Thyroid gland (tissue), 4 donors: ENCODE measurements around the gene SULT2B1.

Source experiments
- POLR2A ChIP-seq, 2 donors: fragments of 450-650 bp; IDR thresholded peaks; one replicate each; pipeline ENCODE4 v1.6.1; 2017; ENCODE audit warnings: antibody characterized with exemption in 2 of 2, mild to moderate bottlenecking in 2 of 2, moderate library complexity in 1 of 2
- TF ChIP-seq, protein P1 (sequence below), 6 experiments: fragments of 200-600 bp in 3 of 6; fragments of 450-650 bp in 3 of 6; sonication (generic) in 3 of 6; IDR thresholded peaks; one replicate each; pipeline ENCODE4 v1.5.1; 2016 to 2019; ENCODE audit warnings: antibody characterized with exemption in 6 of 6, mild to moderate bottlenecking in 2 of 6, inconsistent platforms in 1 of 6, moderate library complexity in 1 of 6

DNA sequence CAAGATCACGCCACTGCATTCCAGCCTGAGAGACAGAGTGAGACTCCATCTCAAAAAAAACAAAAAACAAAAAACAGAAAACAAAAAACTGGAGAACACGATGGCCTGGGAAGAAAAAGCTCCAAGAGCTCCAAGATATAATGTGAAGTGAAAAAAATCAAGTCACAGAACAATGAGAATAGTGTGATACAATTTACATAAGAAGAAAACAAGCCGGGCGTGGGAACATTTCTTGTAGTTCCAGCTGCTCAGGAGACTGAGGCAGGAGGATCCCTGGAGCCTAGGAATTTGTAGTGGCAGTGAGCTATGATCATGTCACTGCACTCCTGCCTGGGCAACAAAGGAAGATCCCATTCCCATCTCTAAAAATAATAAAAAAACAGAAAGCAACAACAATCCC lies 31.8 kb upstream of the SULT2B1 start:
- TF ChIP-seq, protein P1, sequence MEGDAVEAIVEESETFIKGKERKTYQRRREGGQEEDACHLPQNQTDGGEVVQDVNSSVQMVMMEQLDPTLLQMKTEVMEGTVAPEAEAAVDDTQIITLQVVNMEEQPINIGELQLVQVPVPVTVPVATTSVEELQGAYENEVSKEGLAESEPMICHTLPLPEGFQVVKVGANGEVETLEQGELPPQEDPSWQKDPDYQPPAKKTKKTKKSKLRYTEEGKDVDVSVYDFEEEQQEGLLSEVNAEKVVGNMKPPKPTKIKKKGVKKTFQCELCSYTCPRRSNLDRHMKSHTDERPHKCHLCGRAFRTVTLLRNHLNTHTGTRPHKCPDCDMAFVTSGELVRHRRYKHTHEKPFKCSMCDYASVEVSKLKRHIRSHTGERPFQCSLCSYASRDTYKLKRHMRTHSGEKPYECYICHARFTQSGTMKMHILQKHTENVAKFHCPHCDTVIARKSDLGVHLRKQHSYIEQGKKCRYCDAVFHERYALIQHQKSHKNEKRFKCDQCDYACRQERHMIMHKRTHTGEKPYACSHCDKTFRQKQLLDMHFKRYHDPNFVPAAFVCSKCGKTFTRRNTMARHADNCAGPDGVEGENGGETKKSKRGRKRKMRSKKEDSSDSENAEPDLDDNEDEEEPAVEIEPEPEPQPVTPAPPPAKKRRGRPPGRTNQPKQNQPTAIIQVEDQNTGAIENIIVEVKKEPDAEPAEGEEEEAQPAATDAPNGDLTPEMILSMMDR (IDR thresholded peaks at IDR 0.05) = no peak
- TF ChIP-seq POLR2A (IDR thresholded peaks at IDR 0.05) = no peak
